Activated CD4-positive, alpha-beta T cell treated with anti-CD3 and anti-CD28 coated beads, Interleukin-2, amount 50 U/mL, for 1 hour (primary cell): ENCODE data around the gene SUV39H1.
"Not testable (repeated sequence)": the region's sequence is repeated elsewhere in the genome, so short reads cannot be mapped to it uniquely, and the experiment has no call there.

Experiments used
- DNase-seq: peaks from one replicate; pipeline ENCODE4 v3.0.0-alpha.2; 2020

Gene SUV39H1

DNA sequence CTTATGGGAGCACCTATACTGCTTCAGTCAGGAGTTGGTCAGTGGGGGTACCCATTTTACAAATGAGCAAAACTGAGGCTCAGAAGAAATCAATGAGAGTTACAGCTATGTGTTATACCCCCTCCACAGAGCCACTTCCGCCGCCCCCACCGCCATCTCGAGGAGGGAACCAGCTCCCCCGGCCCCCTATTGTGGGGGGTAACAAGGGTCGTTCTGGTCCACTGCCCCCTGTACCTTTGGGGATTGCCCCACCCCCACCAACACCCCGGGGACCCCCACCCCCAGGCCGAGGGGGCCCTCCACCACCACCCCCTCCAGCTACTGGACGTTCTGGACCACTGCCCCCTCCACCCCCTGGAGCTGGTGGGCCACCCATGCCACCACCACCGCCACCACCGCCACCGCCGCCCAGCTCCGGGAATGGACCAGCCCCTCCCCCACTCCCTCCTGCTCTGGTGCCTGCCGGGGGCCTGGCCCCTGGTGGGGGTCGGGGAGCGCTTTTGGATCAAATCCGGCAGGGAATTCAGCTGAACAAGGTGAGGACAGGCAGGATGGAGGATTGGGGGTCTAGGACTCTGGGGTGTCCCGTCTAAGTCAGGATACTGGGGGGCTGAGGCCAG, 7.9 kb upstream of the SUV39H1 start:
- no peak for DNase-seq

GRCh38 chrX:48689208-48689920, 7.2 kb upstream of the SUV39H1 start:
- no peak for DNase-seq

DNA sequence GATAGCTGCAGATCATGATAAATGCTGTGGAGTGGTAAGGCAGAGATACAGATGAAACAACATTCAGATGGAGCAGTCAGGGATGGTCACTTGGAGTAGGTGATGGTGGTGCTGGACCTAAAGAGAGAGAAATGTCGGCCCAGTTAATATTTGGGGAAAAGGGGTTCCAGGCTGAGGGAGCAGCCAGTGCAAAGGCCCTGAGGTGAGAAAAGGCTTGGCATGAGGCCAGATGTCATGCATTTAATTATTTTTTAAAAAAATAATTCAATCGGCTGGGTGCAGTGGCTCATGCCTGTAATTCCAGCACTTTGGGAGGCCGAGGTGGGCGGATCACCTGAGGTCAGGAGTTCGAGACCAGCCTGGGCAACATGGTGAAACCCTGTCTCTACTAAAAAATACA, 4.8 kb upstream of the SUV39H1 start:
- not testable (repeated sequence) for DNase-seq

DNA sequence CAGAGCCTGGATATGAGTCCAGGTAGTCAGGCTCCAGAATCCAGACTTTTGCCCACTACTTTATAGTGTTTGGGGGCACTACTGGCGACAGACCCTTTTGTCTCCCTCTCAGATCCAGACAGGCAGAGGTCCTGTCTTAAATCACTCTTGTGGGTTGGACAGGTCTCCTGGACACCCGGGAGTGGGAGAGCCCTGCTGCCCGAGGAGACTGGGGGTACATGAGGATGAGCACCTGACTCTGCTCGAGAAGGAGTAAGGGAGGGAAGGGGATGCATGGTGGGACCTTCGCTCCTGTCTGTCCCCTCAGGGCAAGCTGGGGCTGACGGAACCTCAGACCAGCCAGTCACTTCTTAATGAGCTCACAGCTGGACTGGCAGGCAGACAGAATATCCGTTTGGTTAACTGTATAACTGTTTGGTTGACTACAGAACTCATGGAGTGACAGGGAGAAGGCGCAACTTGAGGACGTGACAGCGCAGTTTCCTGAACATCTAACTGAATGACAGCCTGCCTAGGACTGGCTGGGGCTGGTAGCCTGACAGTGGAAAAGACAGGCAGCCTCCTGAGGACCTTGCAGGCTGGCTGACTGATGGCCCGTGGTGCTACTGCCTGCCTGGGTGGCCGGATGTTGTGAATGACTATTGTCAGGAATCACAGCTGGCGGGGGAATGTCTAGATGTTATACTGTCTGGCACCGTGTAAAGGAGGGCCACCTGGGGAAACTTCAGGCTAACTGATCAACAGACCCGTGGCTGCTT, 1.6 kb upstream of the SUV39H1 start:
- no peak for DNase-seq

GRCh38 chrX:48695534-48695896, 1.0 kb upstream of the SUV39H1 start:
- no peak for DNase-seq

- no peak for DNase-seq
Observed at GRCh38 chrX:48695925-48696300, 621 bp upstream of the SUV39H1 start.

DNA sequence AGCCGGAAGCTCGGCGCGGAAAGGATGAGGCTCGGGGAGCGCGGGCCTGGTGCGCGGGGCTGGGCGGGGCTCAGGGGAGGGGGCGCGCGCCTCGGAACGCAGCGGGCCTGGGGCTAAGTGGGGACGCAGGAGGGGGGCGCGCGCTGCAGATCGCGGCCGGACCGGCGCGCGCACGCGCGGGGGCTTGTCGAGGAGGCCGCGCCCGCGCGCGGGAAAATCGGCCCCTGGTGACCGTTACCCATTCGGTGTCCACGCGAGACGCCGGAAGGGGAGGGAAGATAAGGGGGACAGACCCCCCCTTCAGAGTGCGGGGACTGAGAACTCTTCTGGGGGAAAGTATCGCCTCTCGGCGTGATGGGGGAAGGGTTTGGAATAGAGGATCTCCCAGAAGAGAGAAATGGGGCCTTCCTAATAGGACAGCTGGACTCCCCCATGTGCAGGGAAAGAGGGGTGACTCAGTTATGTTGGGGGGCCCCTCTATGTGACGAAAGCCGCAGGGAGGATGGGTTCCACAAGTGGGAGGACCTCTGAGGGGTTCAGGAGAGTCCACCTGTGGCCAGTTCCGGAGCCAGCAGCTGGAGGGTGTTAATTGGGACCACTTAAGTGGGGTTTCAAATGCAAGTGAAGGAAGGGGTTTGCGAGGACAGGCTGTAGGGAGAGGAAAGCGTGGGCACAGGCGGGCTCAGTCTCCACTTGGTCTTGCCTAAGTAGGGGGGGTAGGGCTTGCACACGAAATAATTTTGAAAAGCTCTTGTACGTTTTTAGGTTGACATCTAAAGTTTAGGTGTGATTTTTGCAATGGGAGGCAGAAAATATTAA, 584 bp downstream of the SUV39H1 start:
- no peak for DNase-seq

DNA sequence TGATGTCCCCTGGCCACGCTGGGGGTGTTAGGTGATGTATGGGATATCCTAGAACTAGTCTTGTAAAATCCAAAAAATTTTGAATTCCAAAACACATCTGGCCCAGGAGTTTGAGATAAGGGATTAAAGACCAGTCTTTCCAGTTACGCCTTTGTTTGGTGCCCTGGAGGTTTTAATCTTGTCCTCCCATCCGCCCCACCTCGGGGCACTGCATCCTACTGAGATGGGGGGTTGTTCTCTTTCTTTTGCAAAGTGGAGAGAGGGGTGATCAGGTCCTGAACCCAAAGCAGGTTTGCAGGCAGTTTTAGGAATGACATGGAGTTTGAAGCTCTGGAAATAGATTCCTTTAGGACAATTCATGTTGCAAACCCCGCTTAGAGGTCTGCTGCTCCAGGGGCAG, 1.8 kb downstream of the SUV39H1 start:
- DNase-seq: no peak

- no peak for DNase-seq
Observed at GRCh38 chrX:48700246-48700645, 3.7 kb downstream of the SUV39H1 start.

DNA sequence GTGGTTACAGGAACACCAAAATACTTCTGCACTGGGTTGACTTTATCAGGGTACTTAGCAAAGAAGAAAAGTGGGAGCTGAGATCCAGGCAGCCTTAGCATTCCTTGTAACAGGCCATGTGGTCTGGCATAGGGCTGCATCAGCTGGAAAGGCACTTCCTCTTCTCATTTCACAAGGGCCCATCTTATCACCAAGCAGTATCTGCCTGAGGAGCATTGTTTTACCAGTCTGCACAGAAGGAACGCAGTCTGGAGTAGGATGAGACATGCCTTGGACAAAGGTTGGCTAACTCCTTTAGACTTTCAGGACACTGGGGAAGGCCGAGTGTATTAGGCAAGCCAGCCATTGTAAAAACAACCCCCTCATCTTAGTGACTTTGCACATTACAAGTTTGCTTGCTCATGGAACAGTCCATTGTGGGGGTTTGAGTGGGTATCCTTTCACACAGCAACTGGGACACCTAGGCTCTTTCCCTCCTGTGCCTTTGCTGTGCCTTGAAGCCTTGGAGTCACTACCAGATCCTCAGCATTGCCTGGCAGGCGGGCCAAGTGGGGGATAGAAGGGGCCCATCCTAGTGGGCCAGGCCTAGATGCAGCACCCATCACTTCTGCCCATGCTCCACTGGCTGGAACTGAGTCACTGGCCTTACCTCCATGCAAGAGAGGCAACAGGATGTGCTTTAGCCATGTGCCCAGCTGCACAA, 4.6 kb downstream of the SUV39H1 start:
- no peak for DNase-seq

- DNase-seq: no peak
Observed at GRCh38 chrX:48702032-48702431, 5.5 kb downstream of the SUV39H1 start.

GRCh38 chrX:48702716-48703115, 6.2 kb downstream of the SUV39H1 start:
- DNase-seq: no peak

- DNase-seq: no peak
Observed at GRCh38 chrX:48703228-48703627, 6.7 kb downstream of the SUV39H1 start.

GRCh38 chrX:48703642-48704481, 7.3 kb downstream of the SUV39H1 start:
- no peak for DNase-seq

DNA sequence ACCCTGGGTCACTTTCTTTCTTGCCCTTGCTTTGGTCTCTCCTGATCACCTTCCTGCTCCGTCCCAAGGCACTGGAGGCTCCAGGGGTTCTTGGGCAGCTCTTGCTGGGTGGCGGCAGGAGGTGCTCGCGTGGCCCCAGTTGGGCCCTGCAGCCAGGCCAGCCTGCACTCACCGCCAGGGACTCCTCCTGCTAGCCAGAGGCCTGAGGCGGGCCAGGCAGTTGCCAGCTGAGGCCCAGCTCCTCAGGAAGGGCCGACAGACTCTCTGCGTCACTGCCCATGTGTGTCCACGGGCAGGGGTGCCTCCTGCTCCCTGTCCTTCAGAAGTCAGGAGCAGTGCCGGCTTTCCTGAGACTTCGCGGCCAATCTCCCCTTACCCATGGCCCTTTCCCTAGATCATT, 9.3 kb downstream of the SUV39H1 start:
- DNase-seq: no peak

- DNase-seq: no peak
Observed at GRCh38 chrX:48709522-48710112, 13.1 kb downstream of the SUV39H1 start.

GRCh38 chrX:48711162-48711928, 14.8 kb downstream of the SUV39H1 start:
- no peak for DNase-seq

- DNase-seq: no peak
Observed at GRCh38 chrX:48711929-48712505, 15.5 kb downstream of the SUV39H1 start.

DNA sequence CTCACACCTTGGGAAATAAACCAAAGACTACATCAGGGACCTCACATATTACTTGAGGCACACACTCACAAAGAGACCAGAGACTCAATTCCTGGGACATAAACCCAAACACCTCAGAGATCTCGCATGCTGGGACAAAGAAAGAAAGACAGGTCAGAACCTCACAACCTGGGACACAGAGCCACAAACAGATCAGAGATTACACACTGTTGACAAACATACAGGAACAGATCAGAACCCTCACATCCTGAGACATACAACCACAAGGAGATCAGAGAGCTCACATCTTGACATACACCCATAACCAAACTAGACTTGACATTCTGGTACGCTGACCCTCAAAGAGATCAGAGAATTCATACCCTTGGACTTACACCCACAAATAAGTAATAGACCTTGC, 17.3 kb downstream of the SUV39H1 start:
- DNase-seq: no peak

DNA sequence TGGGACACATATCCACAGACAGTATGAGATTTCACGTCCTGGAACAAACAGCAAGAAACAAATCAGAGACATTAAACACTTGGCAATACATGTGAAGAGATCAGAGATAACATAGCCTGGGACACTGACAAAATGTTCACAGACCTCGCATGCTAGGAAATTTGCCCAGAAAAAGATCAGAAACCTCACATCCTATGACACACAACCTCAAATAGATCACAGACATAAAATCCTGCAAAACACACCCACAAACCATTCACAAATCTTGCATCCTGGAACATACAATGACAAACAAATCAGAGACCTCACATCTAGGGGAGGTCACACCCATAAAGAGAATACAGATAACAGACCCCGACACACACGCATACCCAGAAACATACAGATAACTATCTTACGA, 18.0 kb downstream of the SUV39H1 start:
- no peak for DNase-seq
